Uterus (tissue), 2 donors: ENCODE measurements around the gene TSC2.

Experiments used
- CTCF ChIP-seq, 4 experiments: fragments of 200-600 bp in 2 of 4; fragments of 450-650 bp in 2 of 4; sonication (generic) in 2 of 4; IDR thresholded peaks; one replicate each; pipeline ENCODE4 v1.5.1; 2016 to 2019; ENCODE audit warnings: antibody characterized with exemption in 4 of 4, mild to moderate bottlenecking in 2 of 4, moderate library complexity in 1 of 4
- POLR2A ChIP-seq, 2 donors: fragments of 450-650 bp; IDR thresholded peaks; one replicate each; pipeline ENCODE4 v1.6.1; 2016; ENCODE audit warnings: antibody characterized with exemption in 2 of 2, mild to moderate bottlenecking in 1 of 2, moderate library complexity in 1 of 2

DNA sequence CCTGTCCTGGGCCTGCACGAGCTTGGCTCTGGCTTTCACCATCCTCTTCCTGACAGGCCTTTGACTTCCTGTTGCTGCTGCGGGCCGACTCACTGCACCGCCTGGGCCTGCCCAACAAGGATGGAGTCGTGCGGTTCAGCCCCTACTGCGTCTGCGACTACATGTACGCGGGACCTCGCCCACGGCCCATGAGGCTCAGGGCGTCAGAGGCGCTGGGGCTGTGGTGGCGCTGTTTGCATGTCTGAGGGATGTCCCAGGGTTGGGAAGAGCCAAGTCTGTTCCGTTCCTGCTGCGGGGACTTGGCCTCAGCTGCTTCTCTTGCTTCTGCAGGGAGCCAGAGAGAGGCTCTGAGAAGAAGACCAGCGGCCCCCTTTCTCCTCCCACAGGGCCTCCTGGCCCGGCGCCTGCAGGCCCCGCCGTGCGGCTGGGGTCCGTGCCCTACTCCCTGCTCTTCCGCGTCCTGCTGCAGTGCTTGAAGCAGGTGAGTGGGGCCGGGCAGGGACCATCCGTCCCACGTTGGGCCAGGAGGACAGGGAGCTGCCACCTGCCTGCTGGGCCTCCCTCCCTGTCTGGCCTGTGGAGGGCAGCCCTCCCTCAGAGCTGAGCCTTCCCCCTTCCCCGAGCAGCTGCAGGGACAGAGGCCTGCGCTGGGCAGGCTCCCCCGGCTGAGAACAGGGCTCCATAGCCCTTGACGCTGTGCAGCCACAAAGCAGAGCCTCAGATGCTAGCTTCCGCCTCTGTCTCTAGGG lies 23.8 kb downstream of the TSC2 start:
- TF ChIP-seq CTCF (IDR thresholded peaks at IDR 0.05) (no peak), POLR2A (IDR thresholded peaks at IDR 0.05) (no peak)
